Forelimb muscle (tissue), 1 donor: ENCODE results near the gene SBDS. TPM values are rescaled to one million over a fixed set of nuclear protein-coding genes. Genes with fewer than 3 reads are reported as not detected.
A peak's percentile ranks its signal among the peaks of the same experiment; 100 is the strongest.
"Not testable (repeated sequence)": the region's sequence is repeated elsewhere in the genome, so short reads cannot be mapped to it uniquely, and the experiment has no call there.

Experiments used
- DNase-seq: peaks from one replicate; pipeline ENCODE4 v3.0.0-alpha.2; 2013; ENCODE audit warnings: low read depth
- polyA plus RNA-seq: library from polyadenylated mRNA; unstranded; fragments of 120-200 nt; gene quantifications from one replicate; pipeline ENCODE4 v1.2.1, GENCODE V29; 2013; ENCODE audit not compliant: insufficient read length

SBDS gene
- polyA plus RNA-seq, 1 donor = 270 TPM

DNA sequence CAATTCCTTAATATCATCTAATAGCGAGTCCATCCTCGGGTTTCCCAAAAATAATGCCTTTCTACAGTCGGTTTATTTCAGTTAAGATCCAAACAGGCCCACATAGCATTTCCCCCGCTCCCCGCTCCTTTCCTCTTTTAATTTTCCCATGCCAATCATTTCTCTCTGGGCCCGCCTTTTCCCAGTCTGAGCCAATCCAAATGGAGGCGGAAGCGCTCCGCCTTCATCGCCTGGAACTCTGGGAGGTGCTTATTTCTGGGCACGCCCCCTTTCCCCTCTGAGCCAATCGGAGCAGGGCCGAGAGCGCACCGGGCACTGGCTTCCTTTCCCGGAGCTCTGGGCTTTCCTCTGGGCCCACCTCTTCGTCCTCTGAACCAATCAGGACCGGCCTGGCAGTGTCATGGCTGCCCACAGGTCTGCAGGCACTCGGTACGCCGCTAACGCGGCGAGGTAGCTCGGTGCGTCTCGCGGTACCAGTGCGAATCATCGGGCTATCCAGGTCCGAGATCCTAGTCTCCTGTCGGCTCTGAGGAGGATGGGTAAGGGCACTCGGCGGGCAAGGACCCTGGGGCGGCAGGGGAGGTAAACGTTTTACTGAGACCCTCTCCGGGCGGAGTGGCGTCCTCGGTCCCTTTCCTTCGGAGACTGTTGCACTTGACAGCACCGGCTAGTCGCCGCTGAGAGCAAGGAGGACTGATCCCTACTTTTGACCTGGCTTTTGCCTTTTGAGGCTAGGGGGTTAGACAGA lies 1.2 kb upstream of the SBDS start, which contains the start of gene TYW1:
TYW1 (plus strand) TSS at position 390 of the 748 bp plus-strand sequence; CDS start at position 536, 146 bp downstream.
- DNase-seq = peak; percentile 93

DNA sequence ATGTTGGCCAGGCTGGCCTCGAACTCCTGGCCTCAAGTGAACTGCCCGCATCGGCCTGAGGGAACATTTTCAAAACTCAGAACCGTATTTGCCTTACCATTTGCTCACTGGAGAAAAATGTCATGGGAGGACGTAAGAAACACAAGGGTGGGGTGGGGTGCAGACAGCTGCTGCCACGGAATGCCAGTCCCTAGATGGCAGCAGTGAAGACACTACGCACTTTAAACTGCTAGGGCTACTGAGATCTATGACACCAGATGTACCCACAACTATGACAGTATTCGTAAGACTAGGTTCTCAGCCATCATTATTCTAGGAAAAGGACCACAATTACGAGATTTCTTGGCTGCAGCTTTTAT lies 716 bp downstream of the SBDS start:
- DNase-seq = not testable (repeated sequence)

DNA sequence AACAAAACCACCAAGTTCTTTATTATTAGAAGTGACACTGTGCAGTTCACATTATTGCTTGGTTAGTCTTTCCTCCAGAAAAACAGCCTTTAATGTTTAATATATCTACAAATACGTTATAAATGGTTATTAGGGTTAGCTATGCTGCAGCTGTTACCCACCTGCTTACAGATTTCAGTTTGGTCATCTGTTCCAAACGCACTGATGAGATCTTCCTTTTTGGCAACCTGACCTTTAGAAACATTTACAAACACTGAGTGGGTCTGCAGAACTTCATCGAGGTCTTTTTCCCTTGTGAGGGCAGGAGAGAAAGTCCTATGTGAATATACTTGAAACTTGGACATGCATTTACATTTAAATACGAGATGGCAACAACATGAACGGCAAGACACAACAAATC lies 1.3 kb downstream of the SBDS start:
- not testable (repeated sequence) for DNase-seq

DNA sequence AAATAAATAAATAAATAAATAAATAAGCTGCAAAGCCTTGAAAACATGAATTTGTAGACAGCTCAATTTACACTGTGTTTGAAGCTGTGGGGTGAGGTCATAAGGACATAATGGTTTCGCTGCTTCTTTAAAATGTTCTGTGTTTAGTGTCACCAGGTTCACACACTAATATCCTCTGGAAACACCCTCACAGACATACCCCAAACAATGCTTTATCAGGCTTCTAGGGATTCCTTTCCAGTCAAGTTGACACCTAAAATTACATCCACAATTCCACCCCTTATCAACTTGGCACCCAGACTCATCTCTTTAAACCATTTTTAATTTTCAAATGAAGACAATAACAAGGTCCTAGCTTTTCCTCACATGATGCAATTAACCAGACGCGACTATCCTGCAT lies 5.8 kb downstream of the SBDS start:
- DNase-seq = not testable (repeated sequence)

DNA sequence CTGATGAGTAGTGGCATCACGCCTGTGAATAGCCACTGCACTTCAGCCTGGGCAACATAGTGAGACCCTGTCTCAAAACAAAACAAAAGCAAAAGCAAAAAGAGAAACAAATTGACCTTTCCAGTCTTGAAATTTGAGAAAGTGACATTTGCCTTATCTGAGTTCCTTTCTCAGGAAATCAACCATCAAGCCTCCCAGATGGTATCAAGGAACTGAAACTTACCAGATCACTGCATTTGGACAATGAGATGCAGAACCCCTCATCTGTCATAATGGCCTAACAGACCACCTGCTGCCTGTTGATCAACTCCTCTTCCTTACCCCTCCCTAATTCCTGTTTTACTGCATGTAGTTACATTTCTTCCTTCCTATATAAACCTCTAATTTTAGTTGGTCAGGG lies 15.1 kb downstream of the SBDS start:
- not testable (repeated sequence) for DNase-seq

DNA sequence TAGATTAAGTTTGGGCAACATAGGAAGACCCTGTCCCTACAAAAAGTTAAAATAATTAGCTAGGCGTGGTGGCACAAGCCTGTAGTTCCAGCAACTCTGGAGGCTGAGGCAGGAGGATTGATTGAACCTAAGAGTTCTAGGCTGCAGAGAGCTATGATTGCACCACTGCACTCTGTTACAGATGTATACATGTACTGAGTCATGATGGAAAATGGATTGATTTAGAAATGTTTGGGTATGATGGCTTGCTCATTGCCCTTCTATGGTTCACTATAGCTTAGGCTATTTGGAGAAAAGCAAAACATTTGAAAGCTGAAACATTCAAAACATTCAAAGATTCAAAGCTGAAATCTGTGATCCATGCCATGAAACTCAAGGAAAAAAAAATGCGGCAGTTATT lies 16.4 kb downstream of the SBDS start:
- not testable (repeated sequence) for DNase-seq

DNA sequence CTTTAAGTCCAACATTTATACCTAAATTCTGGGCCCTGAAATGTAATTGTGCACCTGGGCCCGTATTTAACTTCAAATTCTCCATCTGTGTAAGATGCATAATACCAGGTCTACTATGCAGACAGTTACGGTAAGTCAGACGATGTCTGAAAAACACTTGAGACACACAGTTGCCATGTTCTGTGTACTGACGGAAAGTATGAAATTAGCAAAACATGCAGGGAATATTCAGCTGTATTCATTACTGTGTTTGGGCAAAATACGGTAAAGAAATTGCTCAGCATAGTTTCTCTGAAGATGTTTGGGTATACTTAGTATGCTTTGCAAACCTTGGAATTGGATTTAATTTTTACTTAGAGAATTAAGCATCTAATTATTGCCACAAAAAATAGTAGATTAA lies 17.1 kb downstream of the SBDS start:
- DNase-seq = not testable (repeated sequence)

DNA sequence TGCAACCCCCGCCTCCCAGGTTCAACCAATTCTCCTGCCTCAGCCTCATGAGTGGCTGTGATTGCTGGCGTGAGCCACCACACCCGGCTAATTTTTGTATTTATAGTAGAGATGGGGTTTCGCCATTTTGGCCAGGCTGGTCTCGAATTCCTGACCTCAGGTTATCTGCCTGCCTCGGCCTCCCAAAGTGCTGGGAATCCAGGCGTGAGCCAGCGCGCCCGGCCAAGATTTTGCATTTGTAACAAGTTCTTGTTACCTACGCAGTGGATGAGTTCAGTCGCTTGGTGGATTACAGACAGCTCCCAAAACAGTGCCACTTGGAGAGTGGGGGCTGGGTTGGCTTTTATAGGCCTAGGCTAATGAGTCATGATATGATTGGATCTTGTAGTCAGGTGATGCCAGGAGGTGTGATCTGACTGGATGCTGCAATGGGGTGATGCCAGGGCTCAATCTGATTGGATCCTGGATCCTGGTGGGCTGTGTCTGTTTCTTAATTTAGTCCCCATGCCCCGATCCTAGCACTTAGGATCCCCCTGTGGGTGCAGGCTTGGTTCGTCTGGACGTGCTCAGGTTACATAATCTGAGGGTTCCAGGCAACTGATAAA lies 20.3 kb downstream of the SBDS start:
- DNase-seq = no peak

DNA sequence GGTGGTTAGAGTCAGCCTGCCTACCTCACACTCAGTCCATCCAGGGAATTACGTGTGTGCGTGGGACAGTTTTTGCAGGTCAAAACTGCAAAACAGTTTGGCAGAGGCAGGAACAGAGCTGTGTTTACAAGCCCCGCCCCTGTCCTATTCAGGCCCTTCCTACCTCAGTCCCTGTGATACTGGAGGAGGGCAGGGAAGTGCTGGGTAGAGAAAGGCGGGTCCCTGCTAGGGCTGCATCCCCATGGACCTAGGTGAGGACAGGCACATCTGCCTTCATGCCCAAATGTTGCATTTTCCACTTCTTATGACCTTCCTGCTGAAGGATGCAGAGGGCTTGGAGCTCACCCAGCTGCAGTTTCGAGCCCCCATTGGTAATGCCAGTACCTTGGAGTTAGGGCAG lies 25.1 kb downstream of the SBDS start:
- no peak for DNase-seq

DNA sequence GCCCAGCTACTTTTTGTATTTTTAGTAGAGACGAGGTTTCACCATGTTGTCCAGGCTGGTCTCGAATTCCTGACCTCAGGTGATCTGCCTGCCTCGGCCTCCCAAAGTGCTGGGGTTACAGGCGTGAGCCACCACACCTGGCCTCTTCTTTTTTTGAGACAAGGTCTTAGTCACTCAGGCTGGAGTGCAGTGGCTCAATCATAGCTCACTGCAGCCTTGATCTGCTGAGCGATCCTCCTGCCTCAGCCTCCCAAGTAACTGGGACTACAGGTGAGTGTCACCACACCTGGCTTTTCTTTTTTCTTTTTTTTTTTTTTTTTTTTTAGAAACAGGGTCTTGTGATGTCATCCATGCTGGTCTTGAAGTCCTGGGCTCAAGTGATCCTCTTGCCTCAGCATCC lies 26.4 kb downstream of the SBDS start:
- DNase-seq = not testable (repeated sequence)

DNA sequence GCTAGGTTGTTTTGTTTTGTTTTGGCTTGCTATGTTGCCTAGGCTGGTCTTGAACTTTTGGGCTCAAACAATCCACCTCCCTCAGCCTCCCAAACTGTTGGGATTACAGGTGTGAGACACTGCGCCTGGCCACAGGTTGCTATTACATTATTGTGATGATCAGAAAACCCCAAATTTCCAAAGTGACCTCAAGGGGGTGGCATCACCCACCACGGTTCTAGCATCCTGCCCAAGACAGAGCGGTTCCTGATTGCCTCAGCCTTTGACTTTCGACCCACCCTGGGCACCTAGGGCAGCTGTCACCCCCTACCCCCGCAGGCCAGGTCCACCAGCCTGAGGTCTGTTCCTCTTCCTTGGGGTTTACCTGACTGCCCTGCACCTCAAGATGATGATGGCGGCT lies 28.4 kb downstream of the SBDS start:
- no peak for DNase-seq

DNA sequence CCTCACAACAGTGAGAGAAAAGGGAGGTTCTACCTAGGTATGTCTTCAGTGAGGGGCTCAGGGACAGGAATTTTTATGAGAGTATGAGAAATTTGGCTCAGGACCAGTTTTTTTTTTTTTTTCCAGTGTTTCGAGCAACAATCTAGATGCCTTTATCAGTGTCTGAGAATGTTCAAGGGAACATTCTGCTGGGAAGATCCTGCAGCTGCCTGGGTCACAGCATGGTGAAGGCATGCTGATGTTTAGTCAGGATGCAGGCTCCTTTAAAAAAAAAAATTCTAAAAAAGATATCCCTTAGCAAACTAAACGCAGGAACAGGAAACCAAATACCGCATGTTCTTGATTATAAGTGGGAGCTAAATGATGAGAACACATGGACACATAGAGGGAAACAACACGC lies 31.0 kb downstream of the SBDS start:
- no peak for DNase-seq

DNA sequence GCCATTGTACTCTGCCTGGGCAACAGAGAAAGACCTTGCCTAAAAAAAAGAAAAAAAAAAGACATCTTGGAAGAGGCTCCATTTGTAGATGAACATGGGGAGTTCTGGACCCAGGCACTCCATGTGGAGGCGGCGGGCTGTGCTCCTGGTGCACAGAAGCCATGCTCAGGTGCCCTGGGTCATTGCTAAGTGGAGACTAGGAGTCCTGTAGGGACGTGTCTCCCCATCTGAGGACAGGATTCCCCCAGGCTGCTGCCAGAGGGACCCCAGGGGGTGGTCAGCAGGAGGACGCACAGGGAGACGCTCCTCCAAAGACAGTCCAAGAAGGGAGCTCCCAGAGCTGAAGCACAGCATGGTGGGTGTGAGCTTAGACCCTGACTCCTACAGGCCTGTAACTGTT lies 34.3 kb downstream of the SBDS start:
- DNase-seq = no peak

DNA sequence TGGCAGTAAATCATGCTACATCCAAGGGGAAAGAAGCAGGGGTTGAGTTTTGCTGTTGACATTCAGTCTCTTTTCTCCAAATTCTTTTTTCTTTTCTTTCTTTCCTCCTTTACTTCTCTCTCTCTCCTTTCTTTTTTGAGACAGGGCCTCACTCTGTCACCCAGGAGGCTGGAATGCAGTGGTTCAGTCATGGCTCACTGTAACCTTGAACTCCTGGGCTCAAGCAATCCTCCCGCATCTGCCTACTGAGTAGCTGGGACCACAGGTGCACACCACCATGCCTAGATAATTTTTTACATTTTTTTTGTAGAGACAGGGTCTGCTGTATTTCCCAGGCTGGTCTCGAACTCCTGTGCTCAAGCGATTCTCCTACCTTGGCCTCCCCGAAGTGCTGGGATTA lies 35.2 kb downstream of the SBDS start:
- DNase-seq = no peak

DNA sequence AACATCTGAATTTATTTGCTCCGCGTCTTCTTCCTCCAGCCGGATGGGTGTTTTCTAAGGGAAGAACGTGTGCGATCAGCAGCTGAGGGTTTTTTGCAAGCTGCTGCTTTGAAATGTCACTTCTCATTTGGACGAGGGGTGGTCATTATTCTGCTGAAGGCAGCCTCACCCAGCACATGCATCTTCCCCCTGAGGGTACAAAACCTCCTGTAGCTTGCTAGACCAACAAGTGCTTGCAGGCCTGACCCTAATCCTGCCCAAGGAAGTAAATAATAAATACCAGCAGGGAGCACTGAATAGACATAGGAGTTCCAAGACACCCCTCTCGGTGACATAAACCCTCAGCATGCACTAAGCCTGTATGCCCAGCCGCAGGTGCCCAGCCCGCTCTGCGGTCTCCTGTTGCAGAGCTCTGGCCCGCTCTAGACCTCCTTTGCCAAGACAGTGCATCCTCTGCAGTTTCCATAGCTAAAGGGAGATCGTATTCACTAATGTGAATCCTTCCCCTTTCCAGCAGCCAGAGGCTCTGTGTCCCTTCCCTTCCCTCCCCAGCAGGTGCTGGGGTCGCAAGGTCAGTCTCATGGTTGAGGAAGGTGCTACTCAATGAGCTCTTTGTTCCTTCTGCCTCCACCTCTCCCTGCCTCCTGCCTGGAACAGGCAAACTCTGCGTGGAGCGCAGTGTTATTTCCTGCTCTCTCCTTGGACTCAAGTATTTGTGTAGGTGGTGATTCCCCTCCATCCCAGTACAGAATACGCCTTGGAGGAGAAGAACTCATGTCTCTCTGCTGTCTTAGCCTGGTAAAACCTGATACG lies 36.6 kb downstream of the SBDS start:
- DNase-seq = no peak

DNA sequence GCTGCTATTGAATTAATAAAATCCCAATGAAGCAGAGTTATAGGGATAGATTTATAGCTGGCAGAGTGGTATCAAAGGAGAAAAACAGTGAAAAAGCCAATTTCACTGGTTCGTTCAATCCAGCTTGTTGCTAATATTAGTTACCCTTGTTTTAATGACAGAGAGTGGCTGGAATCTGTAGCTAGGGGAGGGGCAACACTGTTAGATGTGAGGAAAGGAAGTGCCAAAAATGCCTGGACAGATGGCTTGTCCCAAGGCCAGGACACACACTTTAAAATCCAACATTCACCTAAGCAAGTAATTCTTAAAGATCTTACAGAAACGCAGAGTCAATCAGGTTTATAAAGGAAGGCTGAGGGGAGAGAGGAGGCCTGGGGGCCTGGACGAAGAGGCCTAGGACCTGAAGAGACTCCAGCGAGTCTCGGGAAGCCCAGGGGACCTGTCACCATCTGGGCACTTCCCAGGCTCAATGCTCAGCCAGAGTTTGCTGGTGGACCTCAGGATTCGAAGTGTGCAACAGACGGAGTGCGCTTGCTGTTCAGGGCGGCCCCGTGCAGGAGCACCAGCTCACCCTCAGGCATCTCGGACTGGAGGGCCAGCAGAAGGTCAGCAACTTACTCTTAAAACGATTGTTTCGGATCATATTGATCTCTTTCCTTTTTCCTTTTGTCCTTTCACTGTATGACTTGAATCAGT lies 37.6 kb downstream of the SBDS start:
- no peak for DNase-seq

DNA sequence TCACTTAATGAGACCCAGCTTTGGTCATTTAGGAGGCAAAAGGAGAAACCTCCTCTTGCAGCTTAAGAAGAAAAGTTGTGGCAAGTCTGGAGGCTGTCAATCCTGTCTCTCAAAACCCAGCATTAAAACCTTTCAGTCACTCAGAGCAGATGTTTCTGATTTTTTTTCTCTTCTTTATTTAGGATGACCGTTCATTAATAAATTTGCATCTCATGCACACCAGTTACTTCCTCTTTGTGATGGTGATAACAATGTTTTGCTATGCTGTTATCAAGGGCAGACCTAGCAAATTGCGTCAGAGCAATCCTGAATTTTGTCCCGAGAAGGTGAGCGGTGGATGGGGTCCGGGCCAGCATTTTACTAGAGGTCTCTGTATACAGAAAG lies 42.4 kb downstream of the SBDS start:
- DNase-seq = no peak

DNA sequence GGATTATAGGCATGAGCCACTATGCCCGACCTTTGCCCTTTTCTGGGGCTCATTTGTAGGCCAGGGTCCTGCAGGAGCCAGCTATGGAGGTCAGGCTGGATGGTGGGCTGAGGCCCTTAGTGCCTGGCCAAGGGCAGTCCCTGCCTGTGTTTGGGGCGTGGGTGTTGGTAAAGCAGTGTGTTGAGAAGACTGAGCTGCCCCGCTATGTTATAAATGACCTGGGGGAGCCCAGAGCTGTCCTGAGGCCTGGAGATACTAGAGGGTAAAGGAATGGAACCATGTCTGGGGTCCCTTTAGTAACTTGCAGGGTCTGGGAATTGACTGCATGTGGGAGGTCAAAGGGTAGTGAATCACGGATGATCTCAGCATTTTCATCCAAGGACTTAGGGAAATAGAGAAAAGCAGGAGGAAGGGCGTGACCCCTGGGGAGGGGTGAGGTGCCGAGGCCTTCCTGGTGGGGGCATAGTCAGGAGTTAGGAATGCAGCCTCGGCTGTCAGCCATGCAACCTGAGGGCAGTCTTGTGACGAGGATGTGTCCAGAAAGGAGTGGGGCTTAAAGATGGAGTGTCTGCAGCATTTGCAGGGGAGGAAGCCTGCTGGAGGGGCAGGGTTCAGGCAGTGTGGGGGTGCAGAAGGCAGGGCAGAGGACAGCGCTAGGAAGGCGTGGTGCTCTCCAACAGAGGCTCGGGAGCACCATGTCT lies 42.9 kb downstream of the SBDS start:
- DNase-seq = no peak

DNA sequence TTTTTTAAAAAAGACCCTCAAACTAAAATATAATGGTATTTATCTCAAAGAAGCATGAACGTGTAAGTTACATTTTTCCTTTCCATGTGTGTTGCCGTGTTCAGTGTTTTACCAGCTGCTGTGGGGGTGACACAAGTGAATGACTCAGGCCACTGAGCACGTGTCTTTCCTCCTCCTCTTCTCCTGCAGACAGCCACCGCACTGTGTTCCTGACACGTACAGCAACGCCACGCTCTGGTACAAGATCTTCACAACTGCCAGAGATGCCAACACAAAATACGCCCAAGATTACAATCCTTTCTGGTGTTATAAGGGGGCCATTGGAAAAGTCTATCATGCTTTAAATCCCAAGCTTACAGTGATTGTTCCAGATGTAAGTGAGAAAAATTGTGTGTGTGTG lies 44.6 kb downstream of the SBDS start:
- DNase-seq = no peak

DNA sequence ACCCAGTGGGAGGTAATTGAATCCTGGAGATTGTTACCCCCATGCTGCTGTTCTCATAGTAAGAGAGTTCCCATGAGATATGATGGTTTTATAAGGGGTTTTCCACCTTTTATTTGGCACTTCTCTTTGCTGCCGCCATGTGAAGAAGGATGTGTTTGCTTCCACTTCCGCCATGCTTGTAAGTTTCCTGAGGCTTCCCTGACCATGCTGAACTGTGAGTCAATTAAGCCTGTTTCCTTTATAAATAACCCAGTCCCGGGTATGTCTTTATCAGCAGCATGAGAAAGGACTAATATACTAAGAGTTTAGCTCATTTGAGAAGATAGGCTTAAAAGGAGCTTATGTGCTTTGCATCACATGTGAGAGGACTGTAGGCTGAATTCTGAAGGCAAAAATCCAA lies 45.1 kb downstream of the SBDS start:
- DNase-seq = no peak

DNA sequence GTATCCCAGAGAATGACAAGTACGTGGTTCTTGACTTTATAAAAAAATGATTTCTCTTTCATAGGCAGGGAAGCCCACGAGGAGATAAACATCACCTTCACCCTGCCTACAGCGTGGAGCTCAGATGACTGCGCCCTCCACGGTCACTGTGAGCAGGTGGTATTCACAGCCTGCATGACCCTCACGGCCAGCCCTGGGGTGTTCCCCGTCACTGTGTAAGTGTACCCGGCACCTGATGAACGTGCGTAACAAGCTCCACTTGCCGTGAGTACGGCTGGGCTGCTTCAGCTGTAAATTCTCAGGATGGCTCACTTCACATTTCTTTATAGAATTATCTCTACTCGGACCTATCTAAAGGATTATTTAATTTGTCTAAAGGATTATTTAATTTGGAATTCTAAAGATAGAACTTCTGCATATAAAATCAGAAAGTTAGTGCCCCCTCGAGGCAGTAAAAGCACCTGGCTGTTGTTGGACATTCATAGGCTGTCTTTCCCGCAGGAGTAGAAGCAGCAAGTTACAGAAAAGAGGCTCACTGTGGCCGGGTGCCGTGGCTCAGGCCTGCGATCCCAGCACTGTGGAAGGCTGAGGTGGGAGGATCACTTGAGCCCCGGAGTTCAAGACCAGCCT lies 46.8 kb downstream of the SBDS start:
- DNase-seq = no peak
